GM12875 (cell line): ENCODE measurements around the gene RAB20.
"Not testable (repeated sequence)": the region's sequence is repeated elsewhere in the genome, so short reads cannot be mapped to it uniquely, and the experiment has no call there.

ENCODE experiments used
- H3K4me3 ChIP-seq: one replicate; pipeline ENCODE4 v1.5.1; 2011; ENCODE audit warnings: low read depth, low read length, control low read depth
- CTCF ChIP-seq: IDR thresholded peaks from 2 replicates; pipeline ENCODE4 v1.5.1; 2011; ENCODE audit warnings: low read depth, mild to moderate bottlenecking, control low read depth, inconsistent platforms, low read length, moderate library complexity, borderline replicate concordance; ENCODE audit not compliant: insufficient read depth

Gene RAB20

GRCh38 chr13:110574161-110574560 is 12.6 kb upstream of the RAB20 start:
- H3K4me3 ChIP-seq = no peak overlapping the region
- no peak for TF ChIP-seq CTCF

- no peak for TF ChIP-seq CTCF
- no peak overlapping the region for H3K4me3 ChIP-seq
Observed at GRCh38 chr13:110572778-110573118, 11.2 kb upstream of the RAB20 start.

GRCh38 chr13:110571896-110572777 is 10.6 kb upstream of the RAB20 start:
- no peak overlapping the region for H3K4me3 ChIP-seq
- no peak for TF ChIP-seq CTCF

DNA sequence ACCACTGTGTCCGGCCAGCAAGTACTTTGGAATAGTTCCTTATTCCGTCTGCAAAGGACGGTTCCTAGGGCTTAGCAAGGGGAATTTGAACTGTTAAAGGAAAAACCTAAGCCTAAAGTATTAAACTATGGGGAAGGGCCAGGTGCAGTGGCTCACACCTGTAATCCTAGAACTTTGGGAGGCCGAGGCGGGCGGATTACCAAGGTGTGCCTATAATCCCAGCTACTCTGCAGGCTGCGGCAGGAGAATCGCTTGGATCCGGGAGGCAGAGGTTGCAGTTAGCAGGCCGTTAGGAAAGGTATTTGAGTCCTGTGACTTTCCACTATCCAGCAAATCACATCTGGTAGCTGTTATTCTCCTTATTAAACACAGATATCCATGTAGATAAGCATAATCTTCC is 9.4 kb upstream of the RAB20 start:
- no peak overlapping the region for H3K4me3 ChIP-seq
- TF ChIP-seq CTCF = no peak

GRCh38 chr13:110569962-110570361 is 8.4 kb upstream of the RAB20 start:
- H3K4me3 ChIP-seq = not testable (repeated sequence)

GRCh38 chr13:110568612-110569011 is 7.1 kb upstream of the RAB20 start:
- no peak overlapping the region for H3K4me3 ChIP-seq
- TF ChIP-seq CTCF = no peak

DNA sequence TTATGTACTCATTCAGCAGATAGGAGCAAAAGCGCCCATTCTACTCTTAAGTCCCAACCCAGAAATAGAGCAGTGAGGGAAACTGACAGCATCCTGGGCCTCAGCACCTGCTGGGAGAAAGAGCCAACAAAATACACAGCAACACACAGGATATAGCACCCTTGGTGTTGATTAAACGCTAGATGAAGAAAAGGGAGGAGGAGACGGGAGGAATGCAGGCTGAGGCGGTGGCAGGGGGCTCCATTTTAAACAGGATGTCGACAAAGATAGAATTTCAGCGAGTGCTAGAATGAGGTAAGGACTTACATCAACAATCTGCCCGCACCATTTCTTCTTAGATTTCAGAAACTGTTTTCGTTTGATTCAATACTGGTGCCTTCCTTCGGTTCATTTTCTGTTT is 4.6 kb upstream of the RAB20 start:
- H3K4me3 ChIP-seq = no peak overlapping the region
- TF ChIP-seq CTCF = no peak

DNA sequence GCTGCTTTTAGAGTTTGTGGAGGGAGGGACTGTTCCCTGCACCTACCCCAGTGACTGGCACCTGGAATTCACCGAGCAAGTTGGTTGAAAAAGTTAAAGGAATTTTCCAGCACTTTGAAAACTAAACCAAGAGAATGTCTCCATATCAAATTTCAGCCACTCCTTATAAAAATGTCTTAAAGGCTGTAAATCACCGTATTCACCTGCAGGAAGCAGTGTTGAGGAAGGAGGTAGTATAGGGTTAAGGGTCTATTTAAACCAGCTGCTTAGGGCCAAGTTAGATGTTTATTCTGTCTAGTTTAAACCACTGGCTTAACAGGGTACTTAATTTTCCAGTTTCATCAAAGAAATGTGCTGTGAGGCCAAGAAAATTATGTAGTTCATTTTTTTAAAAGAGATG is 3.8 kb upstream of the RAB20 start:
- TF ChIP-seq CTCF = 0 out of 2 replicates have a peak, but pooled peaks have one; percentile 2

More for the DNA sequence above, 3.8 kb upstream of the RAB20 start:
- no peak overlapping the region for H3K4me3 ChIP-seq
